GM21619 (cell line): ENCODE data around the gene MYCBPAP.

Experiments
- ATAC-seq: cut with Tn5 transposase; IDR thresholded peaks from one replicate; pipeline ENCODE4 v1.9.1; 2021; ENCODE audit not compliant: unreplicated experiment

The MYCBPAP gene, protein sequence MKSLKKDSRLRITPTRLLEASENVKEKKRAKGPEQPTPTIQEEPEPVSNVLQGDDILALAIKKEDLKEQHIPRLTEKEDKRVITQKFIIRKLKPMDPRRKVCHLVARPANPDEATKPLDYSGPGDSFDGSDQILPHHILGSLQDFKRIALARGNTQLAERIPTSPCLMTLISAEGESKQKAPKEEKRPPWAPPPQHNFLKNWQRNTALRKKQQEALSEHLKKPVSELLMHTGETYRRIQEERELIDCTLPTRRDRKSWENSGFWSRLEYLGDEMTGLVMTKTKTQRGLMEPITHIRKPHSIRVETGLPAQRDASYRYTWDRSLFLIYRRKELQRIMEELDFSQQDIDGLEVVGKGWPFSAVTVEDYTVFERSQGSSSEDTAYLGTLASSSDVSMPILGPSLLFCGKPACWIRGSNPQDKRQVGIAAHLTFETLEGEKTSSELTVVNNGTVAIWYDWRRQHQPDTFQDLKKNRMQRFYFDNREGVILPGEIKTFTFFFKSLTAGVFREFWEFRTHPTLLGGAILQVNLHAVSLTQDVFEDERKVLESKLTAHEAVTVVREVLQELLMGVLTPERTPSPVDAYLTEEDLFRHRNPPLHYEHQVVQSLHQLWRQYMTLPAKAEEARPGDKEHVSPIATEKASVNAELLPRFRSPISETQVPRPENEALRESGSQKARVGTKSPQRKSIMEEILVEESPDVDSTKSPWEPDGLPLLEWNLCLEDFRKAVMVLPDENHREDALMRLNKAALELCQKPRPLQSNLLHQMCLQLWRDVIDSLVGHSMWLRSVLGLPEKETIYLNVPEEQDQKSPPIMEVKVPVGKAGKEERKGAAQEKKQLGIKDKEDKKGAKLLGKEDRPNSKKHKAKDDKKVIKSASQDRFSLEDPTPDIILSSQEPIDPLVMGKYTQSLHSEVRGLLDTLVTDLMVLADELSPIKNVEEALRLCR

DNA sequence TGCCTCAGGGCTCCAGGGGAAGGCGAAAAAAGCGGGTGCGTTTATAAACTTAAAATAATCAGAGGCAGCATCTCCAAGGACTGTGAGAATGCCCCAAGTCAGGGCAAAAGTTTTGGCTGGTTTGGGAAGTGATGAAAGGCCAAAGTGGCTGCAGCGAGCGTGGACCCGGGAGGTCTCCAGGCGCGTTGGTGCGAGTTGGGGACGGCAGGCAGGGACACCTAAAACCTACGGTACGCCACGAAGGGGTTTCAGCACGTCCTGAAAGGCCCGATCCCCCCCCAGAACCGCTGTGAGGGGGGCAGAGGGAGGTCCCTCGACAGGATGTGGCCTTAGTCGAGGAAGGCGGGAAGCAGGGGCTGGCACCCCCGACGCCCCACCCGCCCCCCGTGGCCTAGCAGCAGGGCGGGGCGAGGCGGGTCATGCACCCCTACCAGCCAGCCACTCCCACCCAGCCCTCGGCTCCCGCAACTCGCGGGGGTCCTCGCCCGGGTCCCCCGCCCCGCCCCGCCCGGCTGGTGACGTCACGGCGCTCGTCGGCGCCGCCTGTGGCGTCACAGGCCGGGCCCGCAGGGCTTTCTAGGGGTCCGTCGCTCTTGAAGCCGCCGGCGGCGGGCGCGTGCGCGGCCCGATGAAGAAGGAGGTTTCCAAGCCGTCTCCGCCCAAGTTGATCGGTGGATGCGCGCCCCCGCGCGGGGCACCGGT, at the start of gene MYCBPAP:
TSS of gene MYCBPAP (plus strand) at position 569 of the 702 bp plus-strand sequence. CDS start 236 bp downstream, outside the sequence.
- ATAC-seq: no peak

DNA sequence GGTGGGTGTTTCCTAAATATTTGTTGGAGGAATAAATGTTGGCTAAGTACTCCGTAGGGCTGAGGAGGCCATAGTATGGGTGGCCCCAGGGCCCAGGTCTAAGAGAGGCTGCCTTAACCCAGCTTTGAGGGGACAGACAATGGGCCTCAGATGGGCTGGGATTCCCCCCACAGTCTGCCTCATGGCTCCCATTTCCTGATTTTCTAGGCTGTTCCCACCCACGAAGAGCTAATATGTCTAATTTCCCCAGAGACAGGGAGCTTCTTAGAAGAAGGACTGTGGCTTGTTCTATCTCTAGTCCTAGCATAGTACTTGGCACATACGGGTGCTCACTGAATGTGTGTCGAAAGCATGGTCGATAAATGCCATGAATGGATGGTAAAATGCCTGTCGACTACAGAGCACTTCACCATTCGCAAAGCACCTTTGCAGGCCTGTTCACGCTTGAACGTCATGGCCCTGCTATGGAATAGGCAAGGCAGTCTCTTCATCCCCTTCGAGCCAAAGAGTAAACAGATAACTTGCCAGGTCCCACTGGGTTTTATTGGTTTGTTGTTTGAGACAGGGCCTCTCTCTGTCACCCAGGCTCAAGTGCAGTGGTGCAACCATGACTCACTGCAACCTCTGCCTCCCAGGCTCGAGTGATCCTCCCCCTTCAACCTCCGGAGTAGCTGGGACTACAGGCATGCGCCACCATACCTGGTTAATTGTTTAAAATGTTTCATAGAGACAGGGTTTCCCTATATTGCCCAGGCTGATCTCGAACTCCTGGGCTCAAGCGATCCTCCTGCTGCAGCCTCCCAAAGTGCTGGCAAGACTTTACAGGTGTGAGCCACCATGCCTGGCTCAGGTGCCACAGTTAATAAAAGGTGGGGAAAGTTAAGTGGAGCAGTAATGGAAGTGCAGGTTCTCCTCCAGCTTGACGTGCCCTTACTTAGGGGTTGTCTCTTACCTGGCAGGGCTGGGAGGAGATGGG, 49.2 kb upstream of the MYCBPAP start:
- ATAC-seq: no peak

DNA sequence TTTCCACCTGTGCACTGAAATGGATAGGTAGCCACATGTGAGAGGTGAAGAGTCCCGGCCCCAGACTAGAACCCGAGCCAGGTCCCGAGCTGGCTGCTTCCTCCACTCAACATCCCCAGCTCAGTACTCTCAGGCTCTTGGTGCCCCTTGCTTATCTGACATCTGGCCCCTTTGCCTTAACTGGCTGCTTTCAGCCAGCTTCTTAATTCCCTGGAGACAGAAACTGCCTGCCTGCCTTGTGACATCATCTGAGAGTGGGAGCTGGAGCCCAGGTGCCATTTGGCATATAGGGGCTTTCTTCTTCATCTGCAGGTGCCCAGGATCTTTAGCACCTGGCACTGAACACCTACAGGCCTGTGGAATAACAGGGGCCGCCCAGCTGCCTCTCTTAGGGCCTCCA, 48.5 kb upstream of the MYCBPAP start:
- no peak for ATAC-seq

DNA sequence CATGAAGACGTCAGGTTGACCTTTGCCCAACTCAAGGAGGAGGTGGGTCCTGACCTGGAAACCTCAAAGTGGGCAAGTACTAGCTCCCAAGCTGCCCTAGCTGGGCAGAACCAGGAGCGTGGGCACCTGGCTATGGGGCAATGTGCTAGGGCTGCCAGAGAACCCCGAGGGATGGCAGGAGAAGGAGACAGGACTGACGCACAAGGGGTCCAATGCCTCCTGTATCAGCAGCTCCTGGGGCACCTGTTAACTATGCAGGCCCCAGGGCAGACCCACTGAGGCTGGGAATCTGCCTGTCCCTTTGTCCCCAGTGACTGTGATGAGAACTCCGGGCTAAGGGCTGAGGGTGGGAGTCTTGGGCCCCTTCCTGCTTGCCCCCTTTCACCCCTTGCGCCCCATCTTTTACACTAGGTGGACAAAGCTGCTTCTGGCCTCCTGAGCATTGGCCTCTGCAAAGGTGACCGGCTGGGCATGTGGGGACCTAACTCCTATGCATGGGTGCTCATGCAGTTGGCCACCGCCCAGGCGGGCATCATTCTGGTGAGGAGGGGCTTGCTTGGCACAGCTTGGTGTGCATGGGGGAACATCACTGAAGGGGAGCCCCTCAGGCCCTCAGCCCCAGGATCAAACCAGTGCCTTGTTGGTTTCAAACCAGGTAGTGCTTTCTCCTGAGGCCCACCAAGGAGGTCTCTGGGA, 47.3 kb upstream of the MYCBPAP start:
- no peak for ATAC-seq

DNA sequence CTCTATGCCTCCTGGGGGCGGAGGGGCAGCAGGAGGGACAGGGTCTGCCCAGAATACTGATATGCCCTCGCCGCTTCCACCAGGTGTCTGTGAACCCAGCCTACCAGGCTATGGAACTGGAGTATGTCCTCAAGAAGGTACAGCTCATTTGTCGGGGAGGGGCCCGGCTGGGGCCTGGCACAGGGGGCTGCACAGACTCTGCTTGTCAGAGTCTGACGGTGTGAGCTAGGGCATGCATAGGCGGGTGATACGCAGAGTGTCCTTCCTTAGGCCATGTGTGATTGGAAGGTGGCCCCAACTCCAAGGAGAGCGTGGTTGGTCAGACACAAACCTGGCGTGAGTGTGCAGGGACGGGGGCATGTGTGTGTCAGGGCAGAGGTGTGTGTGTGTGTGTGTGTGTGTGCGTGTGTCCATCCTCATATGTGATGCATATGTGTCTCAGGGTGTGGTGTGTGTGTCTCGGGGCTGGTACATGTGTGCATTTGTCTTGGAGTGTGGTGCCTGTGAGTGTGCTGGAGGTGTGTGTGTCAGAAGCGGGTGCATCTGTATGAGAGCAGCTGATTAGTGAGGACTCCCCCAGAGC, 46.6 kb upstream of the MYCBPAP start:
- ATAC-seq: no peak

DNA sequence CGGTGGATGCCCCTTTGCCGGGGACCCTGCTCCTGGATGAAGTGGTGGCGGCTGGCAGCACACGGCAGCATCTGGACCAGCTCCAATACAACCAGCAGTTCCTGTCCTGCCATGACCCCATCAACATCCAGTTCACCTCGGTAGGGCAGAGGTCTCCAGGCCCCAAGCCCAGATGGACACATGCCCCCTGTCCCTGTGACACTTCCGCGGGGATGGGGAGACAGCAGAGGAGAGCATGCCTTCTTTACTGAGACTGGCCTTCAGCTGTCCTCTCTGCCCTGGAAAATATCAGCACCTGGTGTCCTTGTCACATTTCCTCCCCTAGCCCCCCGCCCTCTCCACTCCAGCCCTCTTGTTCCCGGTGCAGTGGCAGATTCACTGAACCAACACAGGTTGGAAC, 45.8 kb upstream of the MYCBPAP start:
- no peak for ATAC-seq

DNA sequence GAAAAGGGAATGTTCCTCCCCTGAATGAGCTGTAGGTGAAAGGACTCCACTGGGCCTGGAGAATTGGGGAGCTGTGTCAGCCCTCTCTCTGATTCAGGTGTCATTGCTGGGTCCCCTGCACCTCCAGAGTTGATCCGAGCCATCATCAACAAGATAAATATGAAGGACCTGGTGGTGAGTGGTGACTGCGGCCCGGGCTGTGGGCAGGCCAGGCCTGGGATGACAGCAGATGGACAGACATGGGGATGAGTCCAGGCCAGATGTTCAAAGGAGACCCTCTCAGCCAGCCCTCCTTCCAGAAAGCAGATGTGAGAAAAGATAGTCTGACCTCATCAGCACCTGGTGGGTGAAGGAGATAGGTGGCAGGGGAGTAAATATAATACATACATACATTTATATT, 44.1 kb upstream of the MYCBPAP start:
- no peak for ATAC-seq

DNA sequence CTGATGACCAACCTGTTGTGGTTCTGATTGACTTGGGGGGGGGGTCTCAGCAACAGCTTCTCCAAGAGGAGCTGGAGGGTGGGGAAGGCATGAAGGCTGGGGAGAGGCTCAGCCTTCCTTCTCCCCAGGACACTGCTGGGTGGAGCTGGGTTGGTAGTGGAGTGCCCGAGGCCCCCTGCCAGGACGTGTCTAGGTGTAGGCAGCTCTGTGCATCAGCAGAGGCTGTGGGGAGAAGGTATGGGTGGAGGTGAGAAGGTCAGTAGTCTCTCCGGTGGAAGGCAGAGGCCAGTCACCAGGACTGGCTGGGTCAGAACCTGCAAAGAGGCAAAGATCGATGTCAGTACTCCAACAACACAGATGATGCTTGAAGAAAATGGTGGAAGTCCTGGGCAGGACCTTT, 43.5 kb upstream of the MYCBPAP start:
- ATAC-seq: no peak

DNA sequence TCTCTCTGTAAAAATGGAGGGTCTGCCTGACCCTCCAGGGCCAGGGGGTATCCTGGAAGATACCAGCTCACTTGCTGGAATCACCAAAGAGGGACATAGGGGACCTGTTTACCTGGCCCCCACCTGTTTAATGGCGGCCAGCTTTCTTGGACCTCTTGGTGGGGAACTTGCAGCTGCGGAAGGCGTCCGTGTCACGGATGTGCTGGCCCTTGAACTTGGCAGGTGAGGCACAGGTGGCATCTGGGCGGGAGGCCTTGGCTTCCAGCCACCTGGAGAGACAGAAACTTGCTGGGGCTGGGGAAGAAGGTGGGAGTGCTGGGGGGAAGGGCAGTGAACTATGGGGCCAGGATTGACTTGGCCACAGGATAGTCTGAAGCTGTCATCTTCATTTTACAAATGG, 43.1 kb upstream of the MYCBPAP start:
- ATAC-seq: no peak

DNA sequence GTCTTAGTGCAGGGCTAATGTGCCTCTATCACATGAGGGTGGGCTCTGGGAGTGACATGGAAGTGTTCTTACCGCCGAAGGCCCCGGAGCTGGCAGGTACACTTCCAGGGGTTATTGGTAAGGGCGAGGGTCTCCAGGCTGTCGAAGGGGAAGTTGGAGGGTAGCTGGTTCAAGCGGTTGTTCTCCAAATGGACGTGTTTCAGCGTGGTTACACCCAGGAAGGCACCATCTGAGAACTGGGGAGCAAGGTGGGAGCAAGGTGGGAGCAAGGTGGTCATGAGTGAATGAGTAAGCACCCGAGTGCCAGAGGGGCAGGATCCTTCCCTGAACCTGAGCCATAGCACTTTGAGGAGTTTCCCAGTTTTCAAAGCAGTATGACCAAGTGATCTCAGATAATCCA, 42.6 kb upstream of the MYCBPAP start:
- ATAC-seq: no peak

DNA sequence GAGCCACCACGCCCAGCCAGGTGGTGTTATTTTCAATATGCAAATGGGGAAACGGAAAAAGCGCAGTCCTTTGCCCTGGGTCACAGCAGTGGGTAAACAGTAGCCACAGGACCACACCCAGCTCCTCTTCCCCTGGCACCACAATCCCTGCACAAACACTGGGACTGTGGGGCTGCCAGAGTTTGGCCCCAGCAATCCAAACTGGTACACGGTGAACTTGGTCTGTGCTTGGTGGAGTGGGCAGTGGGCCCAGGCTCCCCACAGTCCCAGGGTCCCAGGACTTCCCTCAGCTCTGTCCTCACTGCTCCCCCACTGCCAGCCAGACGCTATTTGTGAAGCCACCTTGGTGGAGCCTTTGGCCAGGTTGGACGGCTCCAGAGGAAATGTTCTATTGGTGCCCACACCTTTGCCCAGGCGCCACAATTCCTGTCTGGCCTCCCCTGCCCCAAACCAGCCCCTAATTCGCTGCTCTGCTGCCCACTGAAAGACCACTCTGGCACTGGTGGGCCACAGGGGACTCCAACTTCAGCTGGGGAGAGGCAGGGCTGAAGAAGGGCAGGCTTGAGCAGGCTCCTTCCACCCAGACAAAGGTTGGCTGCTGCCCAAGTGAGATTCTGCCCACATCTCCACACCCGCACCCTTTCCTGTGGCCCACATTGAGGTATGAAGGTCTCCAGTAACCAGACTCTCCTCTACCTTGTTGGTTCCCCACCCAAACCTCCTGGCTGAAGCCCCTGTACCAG, 41.7 kb upstream of the MYCBPAP start:
- no peak for ATAC-seq

DNA sequence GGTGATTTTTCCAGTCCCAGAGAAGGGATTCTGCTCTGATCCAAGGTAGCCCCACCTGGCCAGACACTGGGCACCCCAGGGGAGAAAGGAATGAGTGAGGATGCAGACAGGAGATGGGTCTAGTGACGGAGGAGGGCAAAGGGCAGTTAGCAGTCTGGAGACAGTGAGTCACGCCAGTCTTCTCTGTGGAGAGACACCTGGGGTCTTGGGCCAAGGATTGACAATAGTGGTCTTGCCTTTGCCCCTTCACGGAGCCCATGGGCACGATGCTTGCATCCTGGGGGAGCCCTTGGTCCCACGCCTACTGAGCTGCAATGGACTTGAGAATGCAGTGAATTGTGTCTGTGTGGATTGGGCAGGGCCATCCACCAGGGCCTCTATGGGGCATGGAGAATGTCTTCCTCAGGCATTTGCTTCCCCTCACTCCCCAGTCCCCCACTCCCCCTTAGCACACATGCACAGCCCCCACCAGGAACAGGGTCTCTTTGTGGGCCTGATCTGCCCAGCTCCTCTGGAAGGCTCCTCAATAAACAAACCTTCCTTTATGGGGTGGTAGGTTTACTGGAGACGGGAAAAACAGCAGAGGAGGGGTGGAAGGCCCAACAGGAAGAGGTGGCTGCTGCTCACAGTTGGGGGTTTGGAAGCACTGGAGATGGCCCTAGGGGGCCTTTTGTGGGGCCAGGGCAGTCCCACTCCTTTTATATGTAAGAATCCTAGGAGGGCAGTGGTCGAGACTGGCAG, 41.0 kb upstream of the MYCBPAP start:
- no peak for ATAC-seq

DNA sequence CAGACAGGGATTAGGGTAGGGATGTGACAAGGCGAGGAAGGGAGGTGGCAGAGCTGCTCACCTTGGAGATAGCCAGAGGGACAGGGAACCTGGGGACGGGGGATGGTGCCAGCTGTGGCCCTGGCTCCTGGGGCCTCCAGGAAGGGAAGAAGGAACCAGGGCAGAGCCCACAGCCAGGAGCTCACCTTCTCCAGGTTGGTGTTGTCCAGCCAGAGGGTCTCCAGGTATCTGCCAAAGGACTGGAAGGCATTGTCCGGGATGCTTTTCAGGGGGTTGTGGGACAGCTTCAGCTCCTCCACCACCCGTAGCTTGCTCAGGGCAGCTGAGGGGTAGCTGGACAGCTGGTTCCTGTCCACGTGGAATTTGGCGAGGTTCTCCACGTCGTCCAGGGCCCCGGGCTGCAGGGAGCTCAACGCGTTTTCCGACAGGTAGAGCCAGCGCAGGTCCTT, 40.4 kb upstream of the MYCBPAP start:
- ATAC-seq: no peak

DNA sequence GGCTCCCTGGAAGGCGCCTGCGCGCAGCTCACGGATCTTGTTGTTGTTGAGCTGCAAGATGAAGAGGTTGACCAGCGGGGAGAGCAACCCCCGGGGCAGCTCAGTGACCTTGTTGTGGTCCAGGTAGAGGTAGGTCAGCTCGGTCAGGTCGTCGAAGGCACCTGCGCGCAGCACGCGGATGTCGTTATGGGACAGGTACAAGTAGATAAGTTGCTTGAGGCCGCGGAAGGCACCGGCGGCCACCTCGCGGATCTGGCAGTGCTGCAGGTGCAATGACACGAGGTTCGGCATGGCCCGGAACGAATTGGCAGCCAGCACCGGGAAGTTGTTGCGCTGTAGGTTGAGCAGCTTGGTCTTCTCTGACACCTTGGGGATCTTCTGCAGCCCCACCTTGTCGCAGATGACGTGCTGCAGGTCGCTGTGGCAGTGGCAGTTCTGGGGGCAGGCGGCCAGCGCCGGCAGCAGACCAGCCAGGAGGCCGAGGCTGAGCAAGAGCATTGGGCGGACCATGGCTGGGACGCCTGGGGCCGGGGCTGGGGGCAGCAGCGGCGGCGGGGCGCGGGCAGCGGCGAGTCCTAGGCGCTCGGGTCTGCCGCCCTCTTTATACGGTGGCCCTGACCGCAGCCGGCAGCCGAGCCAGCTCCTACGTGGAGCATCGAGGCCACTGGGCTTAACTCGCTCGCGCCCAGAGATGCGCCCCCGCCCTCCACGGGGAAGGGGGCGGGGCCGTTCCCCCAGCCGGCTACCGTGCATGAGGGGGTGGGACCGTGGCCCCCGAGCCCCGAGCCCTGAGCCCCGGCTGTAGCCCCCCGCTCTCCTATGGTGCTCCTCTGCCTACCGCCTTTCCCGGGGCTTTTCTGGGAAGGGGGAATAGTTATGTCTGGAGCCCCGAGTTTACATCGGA, 39.7 kb upstream of the MYCBPAP start, which contains the start of gene CHAD:
TSS of gene CHAD (minus strand) at position 577 of the 904 bp plus-strand sequence. CDS start at position 510, 67 bp downstream.
- ATAC-seq: no peak

DNA sequence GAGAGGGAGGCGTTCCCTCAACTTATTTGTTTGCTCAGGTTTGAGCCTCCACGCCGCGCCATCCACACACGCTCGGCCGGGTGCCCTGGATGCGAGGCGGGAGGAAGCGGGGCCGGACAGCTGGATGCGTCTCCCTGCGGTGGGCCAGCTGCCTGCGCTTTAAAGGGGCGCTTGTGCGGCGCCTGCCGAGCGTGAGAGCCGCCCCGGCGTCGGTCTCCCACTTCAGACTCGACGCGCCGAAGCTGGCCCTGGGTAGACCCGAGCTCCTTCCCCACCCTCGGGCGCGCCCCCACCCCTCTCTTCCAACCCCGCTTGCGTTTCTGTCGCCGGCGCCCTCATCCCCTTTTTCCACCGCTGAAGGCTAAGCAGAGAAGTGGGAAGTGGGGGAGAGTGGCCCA, 39.0 kb upstream of the MYCBPAP start:
- ATAC-seq: no peak

DNA sequence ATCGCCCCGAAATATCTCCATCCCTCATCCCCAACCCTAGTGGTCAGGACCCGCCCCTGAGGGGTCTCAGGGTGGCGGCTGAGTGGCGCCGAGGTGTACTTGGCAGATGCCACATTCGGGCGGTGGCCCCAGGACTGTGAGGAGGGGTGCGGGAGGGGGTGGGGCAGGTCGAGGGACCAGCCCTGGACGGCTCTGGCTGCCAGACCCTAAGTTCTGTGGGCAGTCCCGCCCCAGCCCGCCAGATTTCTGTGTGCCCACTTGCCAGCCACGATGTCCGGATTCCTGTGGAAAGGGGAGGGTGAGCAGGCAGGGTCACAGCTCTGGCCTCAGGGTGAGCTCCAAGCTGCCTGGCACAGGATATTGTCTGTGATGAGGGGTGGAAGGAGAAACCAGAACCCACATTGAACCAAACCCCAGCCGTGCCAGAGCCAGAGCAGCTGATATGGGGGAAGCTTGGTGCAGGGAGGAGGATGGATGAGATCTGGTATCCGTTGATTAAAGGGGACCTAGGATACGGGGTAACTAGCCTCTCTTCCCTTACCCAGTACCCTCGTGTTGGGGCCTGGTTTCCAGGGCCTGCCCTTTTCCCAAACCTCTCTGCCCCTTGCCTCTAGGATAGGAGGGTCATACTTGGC, 38.5 kb upstream of the MYCBPAP start:
- ATAC-seq: no peak
